ENCODE measurements around the gene TSPY8.
"Not testable (repeated sequence)": the region's sequence is repeated elsewhere in the genome, so short reads cannot be mapped to it uniquely, and the experiment has no call there.

TSPY8 gene, protein sequence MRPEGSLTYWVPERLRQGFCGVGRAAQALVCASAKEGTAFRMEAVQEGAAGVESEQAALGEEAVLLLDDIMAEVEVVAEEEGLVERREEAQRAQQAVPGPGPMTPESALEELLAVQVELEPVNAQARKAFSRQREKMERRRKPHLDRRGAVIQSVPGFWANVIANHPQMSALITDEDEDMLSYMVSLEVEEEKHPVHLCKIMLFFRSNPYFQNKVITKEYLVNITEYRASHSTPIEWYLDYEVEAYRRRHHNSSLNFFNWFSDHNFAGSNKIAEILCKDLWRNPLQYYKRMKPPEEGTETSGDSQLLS

DNA sequence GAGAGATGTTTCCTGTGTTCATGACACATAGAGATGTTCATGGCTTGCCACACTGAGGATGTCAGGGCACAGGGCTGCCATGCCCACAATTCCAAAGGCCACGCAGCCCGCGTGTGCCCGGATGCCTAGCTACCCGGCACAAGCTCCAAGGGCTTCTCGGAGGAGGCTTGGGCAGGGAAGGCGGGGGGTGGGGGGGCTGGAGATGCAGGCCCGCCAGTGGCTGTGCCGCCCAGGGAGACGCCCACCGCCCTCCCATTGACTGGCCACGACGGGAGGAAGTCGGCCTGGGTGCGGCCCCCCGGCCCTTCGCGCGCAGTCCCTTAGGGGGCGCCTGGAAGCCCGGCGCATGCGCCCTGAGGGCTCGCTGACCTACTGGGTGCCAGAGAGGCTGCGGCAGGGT, at the start of gene TSPY8:
Gene TSPY8, plus strand, starts transcription at position 301 of the 400 bp plus-strand sequence. Its CDS starts 46 bp downstream, at position 347.
- DNase-seq, result not testable (repeated sequence)

DNA sequence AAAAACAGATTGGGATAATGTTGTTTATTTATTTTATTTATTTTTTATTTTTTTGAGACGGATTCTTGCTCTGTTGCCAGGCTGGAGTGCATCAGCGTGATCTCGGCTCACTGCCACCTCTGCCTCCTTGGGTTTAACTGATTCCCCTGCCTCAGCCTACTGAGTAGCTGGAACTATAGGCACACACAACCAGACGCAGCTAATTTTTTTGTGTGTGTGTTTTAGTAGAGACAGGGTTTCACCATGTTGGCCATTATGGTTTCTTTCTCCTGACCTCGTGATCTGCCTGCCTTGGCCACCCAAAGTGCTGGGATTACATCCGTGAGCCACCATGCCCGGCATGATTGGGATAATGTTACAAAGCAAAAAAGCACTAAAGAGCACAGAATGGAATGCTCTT, 36.6 kb upstream of the TSPY8 start:
- DNase-seq, result no peak

DNA sequence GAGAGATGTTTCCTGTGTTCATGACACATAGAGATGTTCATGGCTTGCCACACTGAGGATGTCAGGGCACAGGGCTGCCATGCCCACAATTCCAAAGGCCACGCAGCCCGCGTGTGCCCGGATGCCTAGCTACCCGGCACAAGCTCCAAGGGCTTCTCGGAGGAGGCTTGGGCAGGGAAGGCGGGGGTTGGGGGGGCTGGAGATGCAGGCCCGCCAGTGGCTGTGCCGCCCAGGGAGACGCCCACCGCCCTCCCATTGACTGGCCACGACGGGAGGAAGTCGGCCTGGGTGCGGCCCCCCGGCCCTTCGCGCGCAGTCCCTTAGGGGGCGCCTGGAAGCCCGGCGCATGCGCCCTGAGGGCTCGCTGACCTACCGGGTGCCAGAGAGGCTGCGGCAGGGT, 20.4 kb upstream of the TSPY8 start, which contains the start of gene TSPY4:
Gene TSPY4, plus strand, starts transcription at position 301 of the 400 bp plus-strand sequence. Its CDS starts 46 bp downstream, at position 347.
- DNase-seq, result not testable (repeated sequence)

DNA sequence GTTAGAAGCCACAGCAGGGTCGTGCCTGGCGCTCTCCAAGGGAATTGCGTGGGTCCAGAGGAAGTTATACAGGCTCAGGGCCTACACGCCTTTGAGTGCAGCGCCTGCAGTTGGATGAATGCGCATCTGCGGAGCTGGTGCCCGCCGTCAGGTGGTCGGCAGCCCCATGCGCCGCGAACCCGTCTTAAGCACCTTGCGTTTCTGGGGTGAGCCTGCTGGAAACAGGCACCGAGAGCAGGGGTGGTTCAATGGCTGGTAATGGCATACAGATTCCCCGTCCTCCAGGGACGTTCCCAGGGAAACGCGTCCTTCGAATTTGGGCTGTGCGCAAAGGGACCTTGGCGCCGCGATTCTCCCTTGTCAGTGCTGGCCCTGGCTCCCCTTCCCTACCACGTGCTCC, 38.9 kb downstream of the TSPY8 start:
- DNase-seq, result not testable (repeated sequence)

DNA sequence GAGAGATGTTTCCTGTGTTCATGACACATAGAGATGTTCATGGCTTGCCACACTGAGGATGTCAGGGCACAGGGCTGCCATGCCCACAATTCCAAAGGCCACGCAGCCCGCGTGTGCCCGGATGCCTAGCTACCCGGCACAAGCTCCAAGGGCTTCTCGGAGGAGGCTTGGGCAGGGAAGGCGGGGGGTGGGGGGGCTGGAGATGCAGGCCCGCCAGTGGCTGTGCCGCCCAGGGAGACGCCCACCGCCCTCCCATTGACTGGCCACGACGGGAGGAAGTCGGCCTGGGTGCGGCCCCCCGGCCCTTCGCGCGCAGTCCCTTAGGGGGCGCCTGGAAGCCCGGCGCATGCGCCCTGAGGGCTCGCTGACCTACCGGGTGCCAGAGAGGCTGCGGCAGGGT, 40.5 kb downstream of the TSPY8 start, which contains the start of gene TSPY3:
Gene TSPY3, plus strand, starts transcription at position 301 of the 400 bp plus-strand sequence. Its CDS starts 46 bp downstream, at position 347.
- not testable (repeated sequence) for DNase-seq

Measured in NCI-H2107 (cell line).